Measurements from ENCODE around the gene ARHGAP26. TPM values are rescaled to one million over a fixed set of nuclear protein-coding genes. Genes with fewer than 3 reads are reported as not detected.

Gene ARHGAP26
- total and polyA plus RNA-seq, 2 donors (not counting 3 experiments of a cell fraction or from before 2014, with no cell fraction given): 3.1 to 16.2 TPM

GRCh38 chr5:142798099-142798770 is 28.1 kb downstream of the ARHGAP26 start:
- ChIA-PET POLR2A (no interaction called here), CTCF (interaction anchor here (0.6 to 2.8 kb wide), 5 partner anchors 12 to 1096 kb away, joined by 3 to 9 read pairs (median 4); no protein-coding TSS in a partner anchor)
- Histone ChIP-seq H3K9ac (replicated peaks; ENCODE audit: extremely low read depth, insufficient read depth, low read length) (no peak overlapping the region), H3K27me3 (ENCODE audit: control insufficient read depth in 2 of 2, insufficient read depth in 2 of 2, low read length in 2 of 2) (no peaks in the 10 kb centered on the region), H3K4me3 (replicated peaks in 1 of 3; ENCODE audit: insufficient read depth in 1 of 3, low read depth in 1 of 3, low read length in 3 of 3) (no peak overlapping the region), H3K79me2 (ENCODE audit: control insufficient read depth, insufficient read depth, low read length) (no peaks in the 10 kb centered on the region), H3K9me3 (replicated peaks; ENCODE audit: control insufficient read depth, insufficient read depth, low read length) (no peaks in the 10 kb centered on the region), H2AFZ (ENCODE audit: low read depth, low read length) (no peak overlapping the region), H3K9me1 (replicated peaks; ENCODE audit: control insufficient read depth, extremely low read depth, insufficient read depth, low read length) (no peaks in the 10 kb centered on the region), H3K27ac (ENCODE audit: insufficient read depth, low read depth, low read length) (no peak overlapping the region), H3K36me3 (ENCODE audit: control insufficient read depth in 2 of 2, extremely low read depth in 1 of 2, insufficient read depth in 2 of 2, low read length in 2 of 2) (no peaks in the 10 kb centered on the region), H3K4me2 (ENCODE audit: insufficient read depth, low read length) (no peak overlapping the region), H3K4me1 (ENCODE audit: control insufficient read depth, extremely low read depth, insufficient read depth, low read length) (peaks cover 3% of the 10 kb centered on the region), H4K20me1 (replicated peaks; ENCODE audit: control insufficient read depth, extremely low read depth, insufficient read depth, low read length) (no peaks in the 10 kb centered on the region)
- DNase-seq (ENCODE audit: low read depth, low spot score) (no peak), FAIRE-seq (no peak)
- no TSS peak for BruUV-seq (replicated peaks)
- TF ChIP-seq GATA2 (IDR thresholded peaks at IDR 0.05; ENCODE audit: insufficient read depth, insufficient read length, low read depth, low read length): no peak
- TF ChIP-seq MYC (IDR thresholded peaks at IDR 0.05; ENCODE audit: low read depth, low read length): no peak
- no peak for TF ChIP-seq POLR2AphosphoS5 (IDR thresholded peaks at IDR 0.05; ENCODE audit: insufficient read depth, low read depth, low read length)
- no peak for TF ChIP-seq CTCF (IDR thresholded peaks at IDR 0.05; ENCODE audit: extremely low read depth in 1 of 2, insufficient read depth in 1 of 2, low read depth in 1 of 2, low read length in 2 of 2)
- no peak for TF ChIP-seq MAX (IDR thresholded peaks at IDR 0.05; ENCODE audit: insufficient read depth, insufficient read length)
- TF ChIP-seq EZH2 (IDR thresholded peaks at IDR 0.05; ENCODE audit: borderline replicate concordance, low read depth, low read length, severe bottlenecking): no peak
- no peak for TF ChIP-seq FOS (IDR thresholded peaks at IDR 0.05; ENCODE audit: borderline replicate concordance, insufficient read depth, low read length)
- TF ChIP-seq POLR2A (IDR thresholded peaks at IDR 0.05; ENCODE audit: low read depth, low read length): no peak
- dilution Hi-C loops (cut with MboI; ENCODE audit: extremely low pct_ligation_motif_present, low sequenced_read_pairs): no loop called here
- intact Hi-C loops (cut with micrococcal nuclease): no loop called here
